Subcutaneous abdominal adipose tissue (tissue), 5 donors: ENCODE results near the gene STYXL1.
"Not testable (repeated sequence)": the region's sequence is repeated elsewhere in the genome, so short reads cannot be mapped to it uniquely, and the experiment has no call there.

ENCODE experiments used
- H3K27ac ChIP-seq: one replicate; pipeline ENCODE4 v1.7.0; 2013; ENCODE audit warnings: low read depth, mild to moderate bottlenecking, inconsistent platforms, low read length, moderate library complexity
- H3K27me3 ChIP-seq, 5 donors: one replicate each; pipeline ENCODE4 v1.7.0; 2013; ENCODE audit warnings: low read length in 5 of 5, inconsistent platforms in 1 of 5; ENCODE audit not compliant: control insufficient read depth in 5 of 5, insufficient read depth in 4 of 5
- H3K36me3 ChIP-seq, 5 donors: one replicate each; pipeline ENCODE4 v1.7.0; 2013; ENCODE audit warnings: low read length in 5 of 5; ENCODE audit not compliant: control insufficient read depth in 5 of 5, insufficient read depth in 5 of 5
- H3K4me1 ChIP-seq, 5 donors: one replicate each; pipeline ENCODE4 v1.7.0; 2013; ENCODE audit warnings: low read length in 5 of 5, mild to moderate bottlenecking in 3 of 5, moderate library complexity in 1 of 5; ENCODE audit not compliant: control insufficient read depth in 5 of 5, insufficient read depth in 5 of 5
- H3K4me3 ChIP-seq, 5 donors: one replicate each; pipeline ENCODE4 v1.7.0; 2013; ENCODE audit warnings: low read length in 5 of 5, low read depth in 1 of 5
- H3K9ac ChIP-seq, 5 donors: one replicate each; pipeline ENCODE4 v1.7.0; 2013; ENCODE audit warnings: low read length in 5 of 5, mild to moderate bottlenecking in 4 of 5, moderate library complexity in 3 of 5
- H3K9me3 ChIP-seq, 5 donors: one replicate each; pipeline ENCODE4 v1.7.0; 2013; ENCODE audit warnings: low read length in 5 of 5; ENCODE audit not compliant: control insufficient read depth in 5 of 5
- donor health status: healthy.
- donor health status: healthy.
- donor health status: healthy.
- donor health status: healthy.
- donor health status: healthy.

The STYXL1 gene

DNA sequence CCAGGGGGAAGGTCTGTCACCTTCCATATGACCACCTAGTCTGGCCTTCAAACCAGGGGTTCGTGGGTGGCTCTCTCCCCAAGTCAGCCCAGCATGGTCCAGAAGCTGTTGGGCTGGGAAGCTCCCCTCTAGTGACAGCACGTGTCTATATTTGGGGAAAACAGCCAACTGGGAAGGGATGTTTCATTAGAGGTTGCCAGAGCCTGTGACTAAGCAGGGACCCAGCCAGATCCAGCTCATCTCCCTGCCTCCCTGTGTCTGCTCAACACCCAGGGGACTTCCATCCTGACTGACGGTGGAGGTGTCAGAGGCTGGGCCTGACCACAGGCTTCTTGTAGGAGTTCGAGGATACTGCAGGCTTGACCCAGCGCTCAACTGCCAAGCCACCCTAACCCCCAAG, 10.5 kb downstream of the STYXL1 start:
- no peaks in the 10 kb centered on the region for H3K27me3 ChIP-seq
- H3K9me3 ChIP-seq = no peaks in the 10 kb centered on the region
- peaks cover 0 to 6% (median 4%) of the 10 kb centered on the region in 5 donors for H3K36me3 ChIP-seq
- H3K27ac ChIP-seq = no peak overlapping the region
- H3K9ac ChIP-seq = no peak overlapping the region
- H3K4me1 ChIP-seq = peaks cover 1 to 10% (median 8%) of the 10 kb centered on the region in 5 donors
- H3K4me3 ChIP-seq = no peak overlapping the region

- H3K4me1 ChIP-seq = peaks cover 0 to under 1% (median under 1%) of the 10 kb centered on the region in 5 donors
- peaks cover 0 to 16% (median 8%) of the 10 kb centered on the region in 5 donors for H3K36me3 ChIP-seq
- H3K27ac ChIP-seq = no peak overlapping the region
- H3K4me3 ChIP-seq = no peak overlapping the region
- no peak overlapping the region for H3K9ac ChIP-seq
- H3K27me3 ChIP-seq = no peaks in the 10 kb centered on the region
- H3K9me3 ChIP-seq = no peaks in the 10 kb centered on the region
Measured at GRCh38 chr7:76031964-76032363, 15.8 kb downstream of the STYXL1 start.

GRCh38 chr7:76029682-76030081, 18.1 kb downstream of the STYXL1 start:
- peaks cover 0 to 16% (median 9%) of the 10 kb centered on the region in 5 donors for H3K36me3 ChIP-seq
- H3K9me3 ChIP-seq, H3K4me1 ChIP-seq, H3K27ac ChIP-seq, H3K27me3 ChIP-seq, H3K4me3 ChIP-seq, H3K9ac ChIP-seq: not testable (repeated sequence)

- H3K9ac ChIP-seq = peak overlapping the region in 1 of 5 donors; percentile 21
Measured at GRCh38 chr7:76023002-76023401, 24.8 kb downstream of the STYXL1 start.

GRCh38 chr7:76022026-76022780, 25.6 kb downstream of the STYXL1 start:
- H3K4me1 ChIP-seq = peaks cover 0 to 15% (median 10%) of the 10 kb centered on the region in 5 donors
- no peak overlapping the region for H3K27ac ChIP-seq
- peaks cover 5 to 29% (median 13%) of the 10 kb centered on the region in 5 donors for H3K36me3 ChIP-seq
- H3K9me3 ChIP-seq = no peaks in the 10 kb centered on the region
- peak overlapping the region in 1 of 5 donors; percentile 24 for H3K4me3 ChIP-seq
- H3K27me3 ChIP-seq = no peaks in the 10 kb centered on the region
- peak overlapping the region in 1 of 5 donors; percentile 30 for H3K9ac ChIP-seq

More at GRCh38 chr7:76023002-76023401, 24.8 kb downstream of the STYXL1 start:
- Histone ChIP-seq H3K4me3 (peak overlapping the region in 2 of 5 donors; percentile 24 to 39), H3K36me3 (peaks cover 5 to 34% (median 14%) of the 10 kb centered on the region in 5 donors), H3K4me1 (peaks cover 0 to 15% (median 10%) of the 10 kb centered on the region in 5 donors), H3K9me3 (no peaks in the 10 kb centered on the region), H3K27me3 (no peaks in the 10 kb centered on the region), H3K27ac (no peak overlapping the region)

GRCh38 chr7:76020031-76020714, 27.6 kb downstream of the STYXL1 start:
- no peaks in the 10 kb centered on the region for H3K27me3 ChIP-seq
- H3K36me3 ChIP-seq = peaks cover 5 to 29% (median 10%) of the 10 kb centered on the region in 5 donors
- H3K9me3 ChIP-seq = no peaks in the 10 kb centered on the region
- no peak overlapping the region for H3K27ac ChIP-seq
- no peak overlapping the region for H3K4me3 ChIP-seq
- peaks cover 0 to 15% (median 10%) of the 10 kb centered on the region in 5 donors for H3K4me1 ChIP-seq
- H3K9ac ChIP-seq = no peak overlapping the region

DNA sequence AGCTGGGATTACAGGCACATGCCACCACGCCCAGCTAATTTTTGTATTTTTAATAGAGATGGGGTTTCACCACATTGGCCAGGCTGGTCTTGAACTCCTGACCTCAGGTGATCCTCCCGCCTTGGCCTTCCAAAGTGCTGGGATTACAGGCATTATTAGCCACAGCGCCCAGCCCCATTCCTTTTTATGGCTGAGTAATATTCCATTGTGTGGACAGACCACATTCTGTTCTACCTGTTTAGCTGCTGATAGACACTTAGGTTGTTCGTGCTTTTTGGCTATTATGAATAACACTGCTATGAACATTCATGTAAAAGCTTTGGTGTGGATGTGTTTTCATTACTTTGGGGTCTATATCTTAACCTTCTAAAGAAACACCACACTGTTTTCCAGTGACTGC, 29.3 kb downstream of the STYXL1 start:
- H3K27me3 ChIP-seq, H3K9me3 ChIP-seq: not testable (repeated sequence)

DNA sequence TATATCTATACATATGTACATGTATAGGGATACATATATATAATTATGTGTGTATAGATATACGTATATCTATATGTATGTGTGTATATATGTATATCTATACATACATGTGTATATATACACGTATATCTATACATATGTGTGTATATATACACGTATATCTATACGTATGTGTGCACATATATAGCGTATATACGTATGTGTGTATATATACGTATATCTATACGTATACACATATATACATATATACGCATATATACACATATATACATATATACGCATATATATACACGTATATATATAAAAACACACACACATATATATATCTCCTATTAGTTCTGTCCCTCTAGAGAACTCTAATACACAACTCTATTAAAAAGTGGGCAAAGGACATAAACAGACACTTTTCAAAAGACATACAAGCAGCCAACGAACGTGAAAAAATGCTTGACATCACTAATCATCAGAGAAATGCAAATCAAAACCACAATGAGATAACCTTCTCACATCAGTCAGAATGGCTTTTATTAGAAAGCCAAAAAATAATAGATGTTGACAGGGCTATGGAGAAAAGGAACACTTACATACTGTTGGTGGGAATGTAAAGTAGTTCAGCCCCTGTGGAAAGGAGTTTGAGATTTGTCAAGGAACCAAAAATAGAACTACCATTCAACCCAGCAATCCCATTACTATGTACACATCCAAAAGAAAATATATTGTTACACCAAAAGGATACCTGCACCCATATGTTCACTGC, 31.4 kb downstream of the STYXL1 start:
- Histone ChIP-seq H3K36me3 (peaks cover 5 to 26% (median 9%) of the 10 kb centered on the region in 5 donors), H3K4me3 (no peak overlapping the region), H3K27me3 (no peaks in the 10 kb centered on the region), H3K9ac (no peak overlapping the region), H3K4me1 (peaks cover 2 to 10% (median 9%) of the 10 kb centered on the region in 5 donors), H3K9me3 (no peaks in the 10 kb centered on the region), H3K27ac (no peak overlapping the region)

More for the DNA sequence above, 29.3 kb downstream of the STYXL1 start:
- H3K9ac ChIP-seq, H3K27ac ChIP-seq, H3K4me3 ChIP-seq: not testable (repeated sequence)
- peaks cover 7 to 26% (median 12%) of the 10 kb centered on the region in 5 donors for H3K36me3 ChIP-seq
- H3K4me1 ChIP-seq = peaks cover 0 to 15% (median 10%) of the 10 kb centered on the region in 5 donors

- Histone ChIP-seq H3K27ac (peak overlapping the region; percentile 17), H3K27me3 (no peaks in the 10 kb centered on the region), H3K4me3 (peak overlapping the region in 2 of 5 donors; percentile 5 to 37), H3K36me3 (peaks cover 3 to 16% (median 4%) of the 10 kb centered on the region in 5 donors), H3K9me3 (no peaks in the 10 kb centered on the region), H3K9ac (peak overlapping the region in 2 of 5 donors; percentile 51 to 59), H3K4me1 (peaks cover 0 to 11% (median 8%) of the 10 kb centered on the region in 5 donors)
Measured at GRCh38 chr7:76011442-76011861, 36.3 kb downstream of the STYXL1 start.
